GOT3 (cell line): ENCODE results near the gene WDR3.
"Not testable (repeated sequence)": the region's sequence is repeated elsewhere in the genome, so short reads cannot be mapped to it uniquely, and the experiment has no call there.

Experiments
- DNase-seq: peaks from one replicate; lab custom pipeline; 2025; ENCODE audit warnings: mixed read lengths; lab: John Stamatoyannopoulos, UW

WDR3 gene

GRCh38 chr1:117929343-117930172, at the start of gene WDR3, which contains the start of gene GDAP2:
WDR3 (plus strand) TSS chr1:117929739; CDS start chr1:117933320, 3,581 bp downstream.
GDAP2 (minus strand) TSS chr1:117929621; CDS start chr1:117920357, 9,264 bp downstream.
- DNase-seq: peak; percentile 53

- DNase-seq: no peak
These were observed 45.9 kb upstream of the WDR3 start for GRCh38 chr1:117883616-117884015.

DNA sequence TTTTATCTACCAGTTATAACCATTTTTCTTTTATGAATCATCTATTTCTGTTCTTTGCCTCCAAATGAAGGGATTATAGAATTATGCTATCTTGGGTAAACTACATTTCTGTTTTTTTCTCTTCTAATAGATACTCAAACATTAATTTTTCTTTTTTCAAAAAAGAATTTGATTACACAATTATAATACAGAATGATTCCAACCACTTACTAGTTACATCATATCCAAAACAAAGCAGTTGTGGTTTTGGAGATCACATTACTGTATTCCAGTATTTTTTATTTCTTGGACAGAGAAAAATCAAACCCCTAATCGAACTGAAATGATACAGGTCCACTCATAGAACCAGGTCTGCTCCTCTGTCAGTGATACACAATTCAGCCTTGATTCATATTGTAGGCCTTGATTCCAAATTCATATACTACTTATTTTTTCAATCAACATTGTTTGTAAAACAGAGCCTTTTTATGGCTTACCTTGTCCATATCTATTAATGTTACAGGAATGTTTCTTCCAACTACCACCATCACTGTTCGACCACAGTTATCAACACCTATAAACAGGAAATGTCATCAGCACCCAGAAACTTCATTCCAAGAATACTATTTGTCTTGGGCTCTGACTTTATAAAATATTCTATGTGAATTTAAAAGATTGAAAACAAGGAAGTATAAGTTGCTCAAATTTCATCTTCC, 43.3 kb upstream of the WDR3 start:
- no peak for DNase-seq

- no peak for DNase-seq
These were observed 39.1 kb upstream of the WDR3 start for GRCh38 chr1:117890452-117890851.

DNA sequence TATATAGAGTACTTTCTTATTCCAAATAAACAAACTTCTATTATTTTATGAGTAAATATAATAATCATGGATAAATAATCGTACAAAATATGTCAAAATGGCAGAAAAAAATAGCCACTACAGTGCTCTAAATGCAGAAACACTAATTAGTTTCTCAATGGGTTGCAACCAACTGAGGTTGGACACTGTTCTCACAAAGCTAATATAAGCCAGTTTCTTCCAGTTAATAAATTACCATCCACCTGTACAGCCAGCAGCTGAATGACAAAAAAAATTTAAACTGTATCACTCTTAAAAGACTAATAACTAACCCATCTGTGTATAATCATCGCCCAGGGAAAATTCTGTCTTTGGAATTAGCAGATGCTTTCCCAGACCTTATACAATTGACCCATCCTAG, 37.0 kb upstream of the WDR3 start:
- DNase-seq: no peak

- no peak for DNase-seq
These were observed 35.5 kb upstream of the WDR3 start for GRCh38 chr1:117894078-117894477.

GRCh38 chr1:117895482-117896114, 33.9 kb upstream of the WDR3 start:
- DNase-seq: peak; percentile 0

DNA sequence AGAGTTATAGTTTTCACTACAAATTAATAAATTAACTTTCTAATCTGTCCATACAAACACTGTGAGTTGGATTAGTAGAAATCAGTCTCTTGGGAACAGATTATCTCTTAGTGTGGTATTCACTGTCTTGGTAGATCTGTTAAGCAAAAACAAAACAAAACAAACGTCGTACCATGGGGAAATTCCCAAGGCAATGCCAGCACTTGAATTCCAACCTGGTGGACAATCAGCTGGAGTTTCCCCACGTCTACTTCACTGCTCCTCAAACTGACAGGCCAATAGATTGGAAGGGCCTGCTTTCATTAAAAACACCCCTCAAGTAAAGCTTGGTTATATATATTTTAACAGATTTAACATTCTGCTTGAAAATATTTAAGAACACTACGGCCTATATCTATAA, 32.0 kb upstream of the WDR3 start:
- no peak for DNase-seq

DNA sequence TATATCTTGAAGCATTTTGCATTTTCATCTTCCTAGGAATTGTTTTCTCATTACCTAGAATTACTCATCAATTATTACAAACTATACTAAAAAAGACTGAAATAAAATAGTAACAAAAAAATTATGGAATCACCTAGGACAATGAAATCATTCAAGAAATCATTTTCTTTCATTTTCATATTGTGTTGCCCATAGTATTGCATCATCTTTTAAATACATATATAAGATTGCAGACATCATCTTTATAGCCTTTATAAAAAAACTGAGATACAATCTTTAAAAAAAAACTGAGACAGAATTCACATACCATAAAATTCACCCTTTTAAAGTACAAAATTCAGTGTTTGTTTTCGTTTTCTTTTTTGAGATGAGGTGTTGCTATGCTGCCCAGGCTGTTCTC, 29.7 kb upstream of the WDR3 start:
- DNase-seq: no peak

GRCh38 chr1:117902944-117903343, 26.6 kb upstream of the WDR3 start:
- no peak for DNase-seq

- DNase-seq: no peak
These were observed 25.1 kb upstream of the WDR3 start for GRCh38 chr1:117904485-117904884.

DNA sequence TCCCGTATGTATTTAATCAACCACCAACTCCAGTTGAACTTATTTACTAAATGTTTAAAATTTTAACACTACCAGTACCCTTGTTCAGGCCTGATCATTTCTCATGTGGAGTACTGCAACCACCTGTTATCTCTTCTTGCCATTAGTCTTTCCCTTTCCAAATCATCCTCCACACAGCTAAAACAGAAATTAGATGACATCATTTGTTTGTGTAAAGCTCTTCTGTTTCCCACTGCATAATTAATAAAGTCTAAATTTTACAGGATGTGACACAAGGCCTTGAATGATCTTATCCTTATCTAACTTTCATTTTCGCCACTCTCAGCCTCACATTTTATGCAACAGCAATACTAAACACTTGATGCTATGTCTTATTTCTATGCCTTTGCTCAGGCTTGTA, 24.5 kb upstream of the WDR3 start:
- DNase-seq: no peak

DNA sequence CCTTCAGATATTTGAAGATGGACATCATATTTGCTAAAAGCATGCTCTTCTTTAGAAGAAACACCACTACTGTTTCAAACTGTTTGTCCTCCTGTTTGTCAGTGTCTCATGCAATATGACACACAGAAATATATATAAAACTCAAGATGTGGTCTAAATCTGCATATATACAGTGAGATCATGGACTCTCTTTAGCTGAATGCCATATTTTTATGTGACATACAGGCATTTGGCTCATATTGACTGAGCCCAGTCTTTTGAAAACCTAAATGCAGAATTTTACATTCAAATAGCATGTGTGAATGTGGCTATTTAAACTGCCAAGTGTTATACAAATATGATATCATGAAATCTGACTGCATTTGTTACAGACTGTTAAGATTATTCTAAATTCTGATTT, 18.5 kb upstream of the WDR3 start:
- no peak for DNase-seq

DNA sequence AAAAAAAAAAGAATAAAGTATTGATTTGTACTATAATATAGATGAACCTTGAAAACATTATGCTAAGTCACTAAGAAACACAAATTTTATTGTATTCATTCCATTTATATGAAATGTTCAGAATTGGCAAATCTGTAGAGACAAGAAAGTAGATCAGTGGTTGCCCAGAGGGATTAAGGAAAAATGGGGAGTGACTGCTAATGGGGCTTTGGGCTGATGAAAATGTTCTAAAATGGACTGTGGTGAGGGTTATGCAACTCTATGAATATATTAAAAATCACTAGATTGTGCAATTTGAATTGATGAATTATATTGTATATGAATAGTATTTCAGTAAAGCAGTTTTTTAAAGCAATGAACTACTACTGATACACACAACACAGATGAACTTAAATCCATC, 10.2 kb upstream of the WDR3 start:
- no peak for DNase-seq

DNA sequence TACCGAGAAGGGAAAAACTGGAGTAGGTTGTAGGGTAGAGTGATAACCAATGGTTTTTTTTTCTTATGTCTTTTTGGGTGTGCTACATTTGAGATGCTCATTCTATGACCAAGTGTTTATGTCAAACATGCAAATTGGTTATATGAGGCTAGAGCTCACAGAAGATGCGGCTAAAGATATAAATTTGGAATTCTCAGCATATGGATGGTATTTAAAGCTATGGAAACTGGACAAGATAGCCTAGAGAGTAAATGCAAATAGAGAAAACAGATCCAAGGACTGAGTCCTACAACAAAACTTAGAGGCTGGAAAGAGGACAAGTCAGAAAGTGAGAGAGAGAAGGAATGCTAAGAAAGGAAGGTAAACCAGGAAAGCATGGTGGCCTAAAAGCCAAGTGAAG, 7.5 kb upstream of the WDR3 start:
- no peak for DNase-seq

DNA sequence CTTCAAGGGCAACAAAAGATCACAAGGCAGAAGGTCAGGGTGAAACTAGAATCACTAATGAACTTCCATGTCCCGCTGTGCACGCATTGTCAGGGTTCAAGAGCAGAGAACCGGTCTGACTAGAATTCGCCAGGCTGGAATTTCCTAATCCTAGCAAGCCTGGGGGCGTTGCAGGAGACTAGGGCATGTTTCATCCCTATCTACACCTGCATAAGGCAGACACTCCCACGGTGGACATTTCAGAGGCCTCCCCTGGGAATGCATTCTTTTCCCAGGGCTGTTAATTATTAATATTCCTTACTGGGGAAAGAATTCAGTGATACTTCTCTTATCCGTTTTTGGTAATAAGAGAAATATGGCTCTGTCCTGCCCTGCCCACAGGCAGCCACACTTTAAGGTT, 6.8 kb upstream of the WDR3 start:
- DNase-seq: not testable (repeated sequence)

GRCh38 chr1:117925981-117926380, 3.6 kb upstream of the WDR3 start:
- DNase-seq: no peak

DNA sequence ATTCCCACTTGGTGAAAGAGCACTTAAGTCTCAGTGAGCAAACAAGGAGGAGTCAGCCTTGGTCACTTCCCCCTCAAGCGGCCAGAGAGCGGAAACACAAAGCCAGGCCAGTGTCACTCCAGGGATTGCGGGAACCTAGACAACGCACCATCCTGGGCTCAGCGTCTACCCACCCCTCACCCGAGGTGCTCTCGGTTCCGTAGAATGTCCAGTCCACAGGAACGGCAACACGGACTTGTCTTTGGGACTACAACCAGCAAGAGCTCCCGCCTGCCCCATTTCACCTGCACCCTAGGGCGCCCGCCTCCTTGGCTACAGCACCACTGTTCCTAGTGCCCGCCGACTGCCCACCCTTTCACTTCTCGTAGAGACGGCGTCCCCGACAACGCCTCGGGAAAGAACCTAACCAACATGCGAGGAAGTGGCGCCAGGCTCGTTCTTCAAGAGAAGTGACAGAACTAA, 627 bp upstream of the WDR3 start:
- DNase-seq: no peak

DNA sequence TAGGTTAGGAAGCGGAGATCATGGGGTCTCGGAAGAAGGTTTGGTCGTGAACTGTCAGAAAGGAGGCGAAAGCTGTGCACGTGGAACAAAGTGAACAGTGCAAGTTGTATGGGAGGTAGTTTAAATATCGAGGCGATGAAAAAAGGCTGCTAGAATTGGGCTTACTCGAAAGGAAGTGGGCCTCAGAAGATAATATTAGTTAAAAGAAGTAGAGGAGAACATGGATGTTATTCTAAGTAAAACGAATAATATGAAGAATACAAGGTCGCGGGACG, 571 bp downstream of the WDR3 start:
- no peak for DNase-seq

GRCh38 chr1:117930484-117930883, 945 bp downstream of the WDR3 start:
- DNase-seq: no peak

DNA sequence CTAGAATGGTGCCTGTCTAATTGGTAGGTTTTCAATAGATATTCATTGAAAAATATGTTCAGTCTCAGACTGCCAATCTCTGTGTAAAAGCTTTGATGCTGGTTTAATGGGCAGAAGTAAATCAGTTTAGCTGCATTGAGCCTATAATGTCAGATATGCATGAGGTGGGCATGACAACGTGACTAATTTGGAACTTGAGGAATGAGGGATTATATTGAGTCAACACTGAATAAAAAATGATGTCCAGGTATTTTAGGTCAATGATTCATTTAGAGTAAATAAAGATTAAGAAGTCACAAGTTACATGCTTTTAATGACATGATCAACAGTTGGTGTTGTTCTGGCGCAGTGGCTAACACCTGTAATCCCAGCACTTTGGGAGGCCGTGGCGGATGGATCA, 3.0 kb downstream of the WDR3 start:
- no peak for DNase-seq

DNA sequence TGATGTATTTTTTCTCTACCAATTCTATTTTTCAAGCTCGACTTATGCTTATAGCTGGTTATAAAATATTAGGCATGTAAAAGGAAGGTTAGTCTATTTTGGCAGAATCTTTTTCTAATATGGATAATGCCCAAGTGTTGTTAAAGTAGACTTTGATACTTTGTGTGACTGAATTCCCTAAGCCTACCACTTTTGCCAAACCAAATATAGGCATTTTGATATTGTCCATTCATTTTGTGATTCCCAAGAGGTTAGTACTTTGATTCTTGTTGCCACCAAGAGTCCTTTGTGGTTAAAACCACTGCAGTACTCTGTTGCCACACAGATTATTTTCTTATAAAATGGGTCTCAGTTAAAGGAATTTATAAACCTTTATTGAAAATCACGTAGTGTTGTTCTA, 4.2 kb downstream of the WDR3 start:
- DNase-seq: no peak

DNA sequence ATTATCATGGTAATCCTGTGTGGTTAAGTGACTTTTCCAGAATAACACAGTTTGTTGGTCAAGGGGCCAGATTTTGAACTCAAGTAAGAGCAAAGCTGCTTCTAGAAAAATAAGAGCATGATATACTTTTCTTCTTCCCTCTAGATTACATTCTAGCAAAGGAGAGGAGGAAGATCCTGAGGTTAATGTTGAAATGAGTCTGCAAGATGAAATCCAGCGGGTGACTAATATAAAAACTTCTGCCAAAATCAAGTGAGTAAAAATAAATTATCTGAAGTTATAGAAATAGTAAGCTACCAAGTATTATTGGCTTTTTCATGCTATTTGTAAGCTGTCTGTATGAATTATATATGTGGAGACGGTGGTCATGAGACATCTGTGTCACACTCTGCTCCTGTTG, 12.8 kb downstream of the WDR3 start:
- DNase-seq: no peak
